K562 (cell line): ENCODE measurements around the gene MXRA7.

Experiments
- CTCF ChIP-seq, 3 experiments: IDR thresholded peaks in 2 of 3; conservative IDR thresholded peaks in 1 of 3; 2 replicates each; pipeline ENCODE4 v1.5.1; 2011 to 2012; ENCODE audit warnings: low read length in 3 of 3, mild to moderate bottlenecking in 3 of 3, control low read depth in 2 of 3, improper control_type of control experiment in 1 of 3, inconsistent platforms in 1 of 3, low read depth in 1 of 3, mixed read lengths in 1 of 3, moderate library complexity in 1 of 3; ENCODE audit not compliant: insufficient read depth in 2 of 3
- NRF1 ChIP-seq, 2 experiments: fragments of 450-650 bp; IDR thresholded peaks in 1 of 2; conservative IDR thresholded peaks in 1 of 2; 2 replicates each; pipeline ENCODE4 v1.6.1; 2014; ENCODE audit warnings: mild to moderate bottlenecking in 2 of 2
- YY1 ChIP-seq, 3 experiments: IDR thresholded peaks; 2 replicates each; pipeline ENCODE4 v1.6.1; 2011; ENCODE audit warnings: low read length in 2 of 3, mild to moderate bottlenecking in 2 of 3, moderate library complexity in 2 of 3, borderline replicate concordance in 1 of 3, control low read depth in 1 of 3, low read depth in 1 of 3; ENCODE audit not compliant: insufficient read depth in 3 of 3, insufficient replicate concordance in 2 of 3, control insufficient read depth in 1 of 3, insufficient read length in 1 of 3; ENCODE audit errors: extremely low read depth in 1 of 3

- TF ChIP-seq CTCF (IDR thresholded peaks at IDR 0.05 in 2 of 3, conservative IDR thresholded peaks at IDR 0.05 in 1 of 3; ENCODE audit: insufficient read depth in 2 of 3, low read depth in 1 of 3, low read length in 3 of 3) (no peak), YY1 (IDR thresholded peaks at IDR 0.05; ENCODE audit: borderline replicate concordance in 1 of 3, control insufficient read depth in 1 of 3, extremely low read depth in 1 of 3, insufficient read depth in 3 of 3, insufficient read length in 1 of 3, insufficient replicate concordance in 2 of 3, low read depth in 1 of 3, low read length in 2 of 3) (no peak), NRF1 (conservative IDR thresholded peaks at IDR 0.05 in 1 of 2, IDR thresholded peaks at IDR 0.05 in 1 of 2) (no peak)
Observed at GRCh38 chr17:76757256-76757655, 46.5 kb upstream of the MXRA7 start.
